Bone marrow (tissue), 2 donors: ENCODE measurements around the gene RNF5.
"Not testable (repeated sequence)": the region's sequence is repeated elsewhere in the genome, so short reads cannot be mapped to it uniquely, and the experiment has no call there.

Experiments used
- DNase-seq, 2 donors: peaks; one replicate each; lab custom pipeline; 2025; lab: John Stamatoyannopoulos, UW

RNF5 gene

DNA sequence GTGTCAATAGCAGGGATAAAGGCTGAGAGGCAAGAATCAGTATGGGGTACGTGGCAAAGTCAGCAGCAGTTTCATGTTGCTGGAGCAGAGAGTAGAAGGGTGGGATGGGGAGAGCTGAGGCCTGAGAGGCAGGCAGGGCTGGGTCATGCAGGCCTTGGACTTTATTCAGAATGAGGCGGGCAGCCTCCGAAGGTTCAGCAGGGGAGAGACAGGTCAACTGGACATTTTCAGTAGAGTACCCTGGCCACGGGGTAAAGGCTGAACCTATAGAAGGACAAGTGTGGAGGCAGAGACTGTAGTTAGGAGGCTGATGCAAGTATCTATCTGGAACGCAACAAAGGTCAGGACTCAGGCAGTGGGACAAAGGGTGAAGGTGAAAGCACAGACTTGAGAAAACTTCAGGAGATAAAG is 32.0 kb downstream of the RNF5 start:
- no peak for DNase-seq

DNA sequence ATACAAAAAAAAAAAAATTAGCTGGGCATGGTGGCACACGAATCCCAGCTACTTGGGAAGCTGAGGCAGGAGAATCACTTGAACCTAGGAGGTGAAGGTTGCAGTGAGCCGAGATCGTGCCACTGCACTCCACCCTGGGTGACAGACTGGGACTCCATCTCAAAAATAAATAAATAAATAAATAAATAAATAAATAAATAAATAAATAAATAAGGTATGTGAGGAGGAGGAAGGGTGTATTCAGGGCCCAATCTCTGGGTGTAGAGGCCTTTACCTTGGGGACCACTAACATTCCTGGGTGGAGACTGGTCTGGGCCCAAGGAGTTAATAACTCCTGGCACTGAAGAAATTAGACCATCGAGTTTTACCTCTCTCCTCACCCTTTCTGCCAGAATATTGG is 33.2 kb downstream of the RNF5 start:
- not testable (repeated sequence) for DNase-seq

DNA sequence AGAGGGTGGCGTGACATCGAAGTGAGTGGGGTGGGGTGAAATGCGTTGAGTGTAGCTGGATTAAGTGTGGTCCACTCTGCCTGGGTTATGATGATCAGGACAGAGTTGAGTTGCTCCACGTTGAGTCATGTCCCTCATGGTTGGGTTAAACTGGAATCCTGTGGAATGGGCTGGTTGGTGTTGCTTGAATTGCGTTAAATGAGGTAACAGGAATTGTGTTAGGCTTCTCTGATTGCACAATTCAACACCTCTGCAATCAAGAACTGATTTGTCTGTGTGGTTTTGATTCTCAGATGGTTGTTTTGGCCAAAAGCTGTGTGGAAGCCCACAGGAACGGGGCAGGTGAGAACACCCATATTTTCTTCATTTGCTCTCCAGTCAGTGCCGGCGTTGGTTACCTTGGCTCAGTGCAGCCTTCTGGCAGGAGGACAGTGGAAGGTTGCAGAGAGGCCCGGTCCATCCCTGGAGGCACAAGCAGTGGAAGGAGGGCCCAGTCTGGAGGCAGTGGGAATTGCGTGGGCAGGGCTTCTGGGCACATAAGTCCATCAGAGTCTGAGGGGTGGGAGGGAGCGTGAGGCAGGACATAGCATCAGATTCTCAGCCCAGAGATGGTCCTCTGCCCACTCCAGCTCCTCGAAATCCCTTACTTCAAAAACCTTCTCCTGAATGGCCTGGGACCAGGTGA is 34.0 kb downstream of the RNF5 start:
- DNase-seq: no peak

DNA sequence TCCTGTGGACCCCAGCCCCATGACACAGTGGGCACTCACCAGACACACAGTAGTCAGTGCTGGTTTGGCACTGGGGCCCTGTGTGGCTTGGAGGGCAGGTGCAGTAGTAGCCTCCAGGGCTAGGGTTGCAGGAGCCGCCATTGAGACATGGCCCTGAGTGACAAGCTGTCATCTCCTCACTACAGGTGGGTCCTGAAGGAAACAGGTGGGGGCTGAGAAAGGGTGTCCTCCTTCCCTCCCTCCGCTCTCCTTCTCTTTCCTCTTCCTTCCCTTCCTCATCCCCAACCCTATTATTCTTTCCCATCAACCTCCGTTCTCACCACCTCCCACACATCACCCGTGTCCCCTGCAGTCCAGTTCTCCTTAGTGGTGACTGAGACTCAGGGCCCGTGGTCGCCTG is 35.4 kb downstream of the RNF5 start:
- DNase-seq: no peak

DNA sequence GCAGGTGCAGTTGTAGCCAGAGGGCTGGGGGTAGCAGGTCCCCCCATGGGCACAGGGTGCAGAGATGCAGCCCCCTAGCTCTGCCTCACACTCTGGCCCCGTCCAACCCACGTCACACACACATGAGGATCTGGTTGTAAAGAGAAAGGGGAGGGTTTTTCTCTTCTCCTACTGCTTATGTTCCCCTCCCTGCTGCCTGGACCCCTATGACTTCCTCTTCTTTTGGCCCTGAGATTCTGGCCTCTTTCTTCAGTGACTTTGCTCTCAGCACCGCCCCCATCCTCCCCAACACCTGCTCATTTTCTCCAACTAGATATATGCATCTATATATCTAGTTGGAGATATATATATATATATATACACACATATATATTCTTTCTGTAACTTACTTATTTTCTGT is 35.9 kb downstream of the RNF5 start:
- no peak for DNase-seq

DNA sequence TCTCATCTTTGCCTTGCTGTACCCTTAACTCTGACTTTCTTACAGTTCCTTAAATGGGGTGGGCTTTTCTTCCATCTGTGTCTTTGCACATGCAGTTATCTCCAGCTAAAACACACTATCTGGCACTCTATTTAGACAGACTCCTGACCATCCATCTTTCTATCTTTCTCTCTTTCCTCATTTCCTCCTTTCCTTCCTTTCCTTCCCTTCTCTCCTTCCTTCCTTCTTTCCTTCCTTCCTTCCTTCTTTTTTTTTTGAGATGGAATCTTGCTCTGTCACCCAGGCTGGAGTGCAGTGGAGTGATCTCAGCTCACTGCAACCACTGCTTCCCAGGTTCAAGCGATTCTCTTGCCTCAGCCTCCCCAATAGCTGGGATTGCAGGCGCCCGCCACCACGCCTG is 37.4 kb downstream of the RNF5 start:
- no peak for DNase-seq

DNA sequence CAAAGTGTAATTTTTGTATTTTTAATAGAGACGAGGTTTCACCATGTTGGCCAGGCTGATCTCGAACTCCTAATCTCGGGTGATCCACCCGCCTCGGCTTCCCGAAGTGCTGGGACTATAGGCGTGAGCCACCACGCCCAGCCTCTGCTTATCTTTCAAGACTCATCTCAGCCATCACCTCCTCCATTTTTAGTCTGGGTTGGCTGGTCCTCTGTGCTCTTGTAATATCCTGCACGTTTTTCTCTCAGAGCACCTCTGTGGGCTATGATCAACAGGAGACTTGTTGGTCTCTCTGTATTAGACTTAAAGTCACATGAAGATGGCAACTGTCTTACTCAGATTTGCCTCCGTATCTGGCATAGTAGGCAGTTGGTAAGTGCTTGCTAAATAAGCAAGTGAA is 38.1 kb downstream of the RNF5 start:
- no peak for DNase-seq

DNA sequence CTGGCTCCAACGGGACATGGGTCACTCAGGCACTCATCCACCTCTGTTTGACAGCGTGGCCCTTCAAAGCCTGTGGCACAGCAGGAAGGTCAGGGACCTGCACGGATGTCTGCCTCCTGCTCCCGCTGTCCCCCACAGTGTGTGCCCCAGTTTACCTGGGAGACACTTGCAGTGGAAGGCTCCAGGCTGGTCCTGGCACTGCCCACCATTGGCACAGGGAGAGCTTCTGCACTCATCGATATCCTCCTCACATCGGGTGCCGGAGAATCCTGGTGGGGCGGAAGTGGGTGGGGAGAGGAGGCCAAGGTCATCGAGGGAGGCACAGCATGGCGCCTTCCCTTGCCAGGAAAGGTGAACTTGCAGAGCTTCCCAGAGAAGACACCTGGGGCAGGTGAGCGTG is 38.8 kb downstream of the RNF5 start:
- no peak for DNase-seq

DNA sequence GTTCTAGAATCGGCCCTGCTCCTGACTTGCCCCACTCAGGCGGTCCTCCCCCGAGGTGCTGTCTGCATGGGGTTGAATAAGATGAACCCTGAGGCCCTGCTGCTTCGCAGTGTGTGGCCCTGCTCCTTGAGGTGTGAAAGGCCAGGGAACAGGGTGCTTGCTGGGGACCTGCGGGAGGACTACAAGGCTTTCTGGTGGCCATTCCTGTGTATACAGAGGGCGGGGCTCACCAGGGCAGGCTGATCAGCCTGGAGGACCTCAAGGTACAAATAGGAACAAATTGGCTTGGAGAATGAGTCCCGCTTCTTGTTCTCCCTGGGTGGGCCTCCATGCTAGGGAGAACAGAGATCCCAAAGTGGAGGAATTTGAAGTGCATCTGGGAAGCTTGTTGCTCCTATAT is 40.0 kb downstream of the RNF5 start:
- DNase-seq: no peak

DNA sequence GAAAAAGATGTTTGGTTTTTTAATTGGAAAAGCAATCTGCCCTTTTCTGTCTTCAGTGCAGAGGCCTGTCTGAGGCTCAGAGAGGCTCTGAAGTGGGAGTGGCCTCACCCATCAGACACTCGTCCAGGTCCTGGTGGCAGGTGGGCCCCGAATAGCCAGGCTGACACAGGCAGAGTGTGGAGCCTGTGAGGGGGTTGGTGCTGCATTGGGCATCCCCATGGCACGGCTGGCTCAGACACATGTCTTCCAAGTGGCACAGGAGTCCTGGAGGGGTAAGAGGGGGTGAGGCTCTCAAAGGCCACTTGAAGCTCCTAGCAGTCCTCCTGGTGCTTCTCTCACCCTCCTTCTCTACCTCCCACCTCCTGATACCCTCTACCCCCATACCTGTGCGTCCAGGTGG is 41.8 kb downstream of the RNF5 start:
- no peak for DNase-seq

DNA sequence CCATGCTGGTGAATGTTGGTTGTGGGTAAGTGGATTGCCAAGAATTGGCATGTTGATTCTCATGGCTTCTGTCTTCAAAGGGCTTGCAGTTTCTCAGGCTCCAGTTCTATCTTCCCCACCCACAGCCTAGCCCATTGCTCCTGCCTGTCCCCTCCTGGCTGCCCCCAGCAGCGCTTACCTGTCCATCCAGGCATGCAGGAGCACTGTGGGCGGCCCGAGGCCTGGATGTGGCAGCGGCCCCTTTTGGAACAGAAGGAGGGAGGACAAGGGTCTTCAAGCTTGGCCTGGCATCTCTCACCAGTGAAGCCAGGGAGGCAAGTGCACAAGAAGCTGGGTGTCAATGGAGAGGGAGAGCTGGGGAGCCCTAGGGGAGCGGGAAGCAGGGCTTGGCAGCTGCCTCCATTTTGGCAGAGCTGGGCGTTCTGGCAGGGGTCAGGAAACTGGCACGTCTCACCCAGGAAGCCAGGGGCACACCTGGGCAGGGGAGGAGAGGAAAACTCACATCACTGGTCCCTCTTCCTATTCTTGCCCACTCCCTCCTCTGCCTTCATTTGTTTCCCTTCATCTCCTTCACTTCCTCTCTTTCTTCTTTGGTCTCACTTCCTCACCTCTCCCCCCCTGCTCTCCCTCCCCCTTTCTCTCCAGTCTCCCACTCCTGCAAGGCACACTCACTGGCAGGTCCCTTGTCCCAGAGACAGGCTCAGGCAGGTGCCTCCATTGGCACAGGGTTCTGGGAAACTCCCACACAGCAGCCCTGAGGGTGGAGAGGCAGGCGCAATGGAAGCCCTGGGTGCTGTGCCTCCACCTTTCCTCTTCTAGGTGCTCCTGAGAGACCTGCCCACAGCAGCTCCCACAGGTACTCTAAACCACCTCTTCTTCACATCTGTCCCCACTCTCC is 44.4 kb downstream of the RNF5 start:
- DNase-seq: no peak

DNA sequence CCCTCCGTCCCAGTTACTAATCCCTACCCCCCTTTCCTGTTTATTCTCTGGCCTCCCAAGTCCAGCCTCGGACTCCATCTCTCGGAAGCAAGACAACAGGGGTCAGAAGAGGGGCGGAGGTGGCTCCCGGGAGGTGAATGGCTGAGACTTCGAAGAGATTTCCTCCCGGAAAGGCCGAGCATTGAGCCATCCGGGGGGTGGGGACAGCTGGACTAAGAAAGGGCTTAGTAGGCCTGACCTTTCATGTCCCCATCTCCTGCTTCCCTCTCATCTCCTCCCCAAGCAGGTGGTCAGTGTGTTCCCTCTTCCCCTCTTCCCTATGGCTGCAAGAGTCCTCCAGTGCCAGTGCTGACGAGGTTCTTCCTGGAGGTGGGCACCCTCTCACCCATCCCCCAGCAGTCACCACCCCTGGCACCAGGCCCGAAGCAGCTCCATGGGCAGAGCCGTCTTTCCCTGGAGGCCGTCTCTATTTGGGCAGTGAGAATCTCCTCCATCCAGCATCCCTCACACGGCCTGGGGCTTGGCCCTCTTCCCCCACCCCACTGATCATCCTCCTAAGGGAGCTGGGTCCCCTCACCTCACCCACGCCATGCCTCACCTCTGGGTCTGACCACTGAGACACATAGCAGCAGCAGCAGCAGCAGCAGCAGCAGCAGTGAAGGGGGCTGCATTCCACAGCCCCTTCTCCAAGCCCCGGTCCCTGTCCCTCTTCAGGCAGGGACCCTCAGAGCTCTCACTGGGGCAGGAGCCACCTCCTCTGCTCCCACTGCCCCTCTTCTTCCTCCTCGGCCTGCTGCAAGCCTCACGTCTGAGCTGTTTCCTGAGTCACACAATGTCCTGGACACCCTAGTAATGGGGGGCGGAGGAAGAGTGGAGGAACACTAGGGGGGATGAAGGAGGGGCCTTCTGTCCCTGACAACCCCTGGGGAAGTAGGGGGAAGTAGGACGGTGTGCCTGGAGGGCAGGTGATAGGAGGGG is 45.3 kb downstream of the RNF5 start, which contains the start of gene NOTCH4:
Gene NOTCH4 (minus strand): TSS at position 810 of the 978 bp plus-strand sequence. CDS start 139 bp downstream, at position 671.
- DNase-seq: no peak

DNA sequence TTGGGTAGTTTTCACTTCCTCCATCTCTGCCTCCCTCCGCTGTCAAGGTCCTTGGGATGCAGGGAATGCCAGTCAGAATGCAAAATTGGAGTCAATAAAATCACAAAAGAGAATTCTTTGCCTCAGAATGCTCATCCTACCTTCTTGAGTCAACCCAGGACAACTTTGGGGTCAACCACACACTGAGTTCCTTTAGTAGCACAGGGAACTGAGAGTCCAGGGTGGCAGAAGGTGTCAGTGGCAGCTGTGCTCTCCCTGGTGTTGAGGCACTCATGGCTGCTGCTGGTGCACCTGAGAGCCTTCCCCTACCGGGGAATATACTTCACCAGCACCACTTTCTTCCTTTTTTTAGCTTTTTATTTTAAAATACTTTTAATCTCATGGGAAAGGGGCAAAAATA is 46.5 kb downstream of the RNF5 start:
- no peak for DNase-seq

DNA sequence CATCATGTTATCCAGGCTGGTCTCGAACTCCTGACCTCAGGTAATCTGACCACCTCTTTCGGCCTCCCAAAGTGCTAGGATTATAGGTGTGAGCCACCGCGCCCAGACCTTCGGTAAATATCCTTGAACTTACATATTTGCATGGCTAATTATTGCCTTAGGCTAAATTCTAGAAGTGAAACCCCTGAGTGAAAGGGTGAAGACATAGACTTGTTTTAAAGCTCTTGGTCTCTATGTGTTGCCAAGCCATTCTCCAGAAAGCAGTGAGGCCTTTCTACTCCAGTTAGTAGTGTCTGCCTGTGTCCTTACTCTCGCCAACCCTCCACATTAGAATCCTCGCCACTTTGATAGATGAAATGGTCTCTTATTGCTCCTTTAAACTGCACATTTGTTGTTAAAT is 48.2 kb downstream of the RNF5 start:
- no peak for DNase-seq
